RWPE1 (cell line): ENCODE measurements around the gene TYMP.

Experiments
- CTCF ChIA-PET: fragments of 350-600 bp; sonication (Branson Sonifier 250); formaldehyde crosslinking; extraction: SDS; loops from one replicate; lab custom pipeline; 2021; lab: Yijun Ruan, JAX
- POLR2A ChIA-PET: fragments of 400-600 bp; formaldehyde crosslinking; extraction: SDS; loops from one replicate; lab custom pipeline; 2020; ENCODE audit warnings: antibody characterized with exemption; ENCODE audit not compliant: low non-redundant PET; lab: Yijun Ruan, JAX
- DNase-seq: peaks from one replicate; pipeline ENCODE4 v3.0.0; 2012; ENCODE audit warnings: low spot score
- H3K27ac ChIP-seq: fragments of 450-650 bp; 2 replicates; pipeline ENCODE4 v1.5.1; 2017
- TF ChIP-seq, protein P1 (sequence below): fragments of 450-650 bp; conservative IDR thresholded peaks from 2 replicates; pipeline ENCODE4 v1.5.1; 2017; ENCODE audit warnings: low read depth, mild to moderate bottlenecking

TYMP gene

GRCh38 chr22:50532824-50533796 is 3.3 kb upstream of the TYMP start:
- DNase-seq, result no peak
- peak overlapping the region; percentile 97 for H3K27ac ChIP-seq
- POLR2A ChIA-PET, result no interaction called here
- CTCF ChIA-PET, result no interaction called here
- TF ChIP-seq, protein P1, sequence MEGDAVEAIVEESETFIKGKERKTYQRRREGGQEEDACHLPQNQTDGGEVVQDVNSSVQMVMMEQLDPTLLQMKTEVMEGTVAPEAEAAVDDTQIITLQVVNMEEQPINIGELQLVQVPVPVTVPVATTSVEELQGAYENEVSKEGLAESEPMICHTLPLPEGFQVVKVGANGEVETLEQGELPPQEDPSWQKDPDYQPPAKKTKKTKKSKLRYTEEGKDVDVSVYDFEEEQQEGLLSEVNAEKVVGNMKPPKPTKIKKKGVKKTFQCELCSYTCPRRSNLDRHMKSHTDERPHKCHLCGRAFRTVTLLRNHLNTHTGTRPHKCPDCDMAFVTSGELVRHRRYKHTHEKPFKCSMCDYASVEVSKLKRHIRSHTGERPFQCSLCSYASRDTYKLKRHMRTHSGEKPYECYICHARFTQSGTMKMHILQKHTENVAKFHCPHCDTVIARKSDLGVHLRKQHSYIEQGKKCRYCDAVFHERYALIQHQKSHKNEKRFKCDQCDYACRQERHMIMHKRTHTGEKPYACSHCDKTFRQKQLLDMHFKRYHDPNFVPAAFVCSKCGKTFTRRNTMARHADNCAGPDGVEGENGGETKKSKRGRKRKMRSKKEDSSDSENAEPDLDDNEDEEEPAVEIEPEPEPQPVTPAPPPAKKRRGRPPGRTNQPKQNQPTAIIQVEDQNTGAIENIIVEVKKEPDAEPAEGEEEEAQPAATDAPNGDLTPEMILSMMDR, result no peak

DNA sequence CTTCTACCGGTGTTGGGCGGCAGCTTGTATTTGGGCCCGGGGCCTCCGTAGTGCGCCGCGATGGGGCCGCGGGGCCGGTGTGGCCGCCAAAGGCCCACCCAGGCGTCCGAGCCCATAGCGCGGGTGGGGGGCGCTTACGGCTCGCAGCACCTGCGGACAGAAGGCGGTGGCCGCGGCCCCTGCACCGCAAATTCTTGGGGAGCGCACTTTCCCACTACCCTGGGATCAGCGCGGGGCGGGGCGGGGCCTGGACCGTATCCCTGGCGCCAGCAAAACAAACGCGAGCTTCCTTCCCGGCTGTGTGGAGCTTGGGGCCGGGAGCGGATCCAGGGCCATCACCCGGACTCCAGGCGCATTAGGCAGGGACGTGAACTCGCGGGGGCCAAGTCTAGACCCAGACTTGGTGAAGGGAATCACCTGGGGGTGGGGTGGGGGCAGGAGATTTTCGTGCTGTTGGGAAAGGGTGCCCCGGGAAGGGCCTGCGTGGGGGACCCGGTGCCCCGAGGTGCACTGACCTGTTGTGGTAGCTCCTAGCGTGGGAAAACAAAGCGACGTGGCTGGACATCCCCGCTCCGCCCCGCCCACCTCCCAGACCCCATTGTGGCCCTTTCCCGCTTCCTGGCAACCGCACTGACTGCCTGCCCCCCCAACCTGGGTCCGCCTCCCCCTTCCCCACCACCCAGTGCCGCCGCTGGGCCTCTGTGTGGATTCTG is 2.3 kb upstream of the TYMP start:
- ChIA-PET POLR2A (interaction anchor here (0.6 to 1.3 kb wide), 4 partner anchors 14 to 34 kb away, joined by 3 to 11 read pairs (median 6); partner anchors contain the start of genes KLHDC7B and SYCE3), CTCF (interaction anchor here (0.6 to 1.0 kb wide), 3 partner anchors 31 to 89 kb away, joined by 3 to 4 read pairs (median 3); partner anchors contain the start of gene SYCE3)
- TF ChIP-seq, protein P1, result no peak
- H3K27ac ChIP-seq, result peak overlapping the region; percentile 97
- DNase-seq, result no peak

DNA sequence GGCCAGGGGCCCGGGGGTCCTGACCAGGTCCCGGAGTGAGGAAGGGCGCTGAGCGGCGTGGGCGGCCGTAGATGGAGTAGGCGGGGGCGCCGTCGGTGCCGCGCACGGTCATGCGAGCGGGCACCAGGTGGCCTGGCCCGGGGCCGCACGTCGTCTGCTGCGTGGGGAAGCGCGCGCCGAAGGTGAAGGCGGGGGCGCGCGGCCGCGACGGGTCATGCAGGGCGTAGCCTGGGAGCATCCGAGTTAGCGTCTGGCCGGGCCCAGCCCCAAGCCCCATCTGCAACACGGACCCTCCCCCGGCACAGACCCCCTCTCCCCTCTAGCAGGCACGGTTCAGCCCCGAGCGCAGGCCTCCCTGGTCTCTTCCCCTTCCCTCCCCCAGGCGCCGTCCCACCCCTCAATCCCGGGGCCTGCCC is 1.7 kb upstream of the TYMP start:
- H3K27ac ChIP-seq, result peak overlapping the region; percentile 97
- ChIA-PET POLR2A (interaction anchor here (0.6 to 1.3 kb wide), 4 partner anchors 14 to 35 kb away, joined by 3 to 11 read pairs (median 6); partner anchors contain the start of genes KLHDC7B and SYCE3), CTCF (interaction anchor here (1.0 kb wide), 1 partner anchor 31 kb away, joined by 4 read pairs; the partner anchor contains the start of gene SYCE3)
- DNase-seq, result no peak
- TF ChIP-seq, protein P1, result no peak

DNA sequence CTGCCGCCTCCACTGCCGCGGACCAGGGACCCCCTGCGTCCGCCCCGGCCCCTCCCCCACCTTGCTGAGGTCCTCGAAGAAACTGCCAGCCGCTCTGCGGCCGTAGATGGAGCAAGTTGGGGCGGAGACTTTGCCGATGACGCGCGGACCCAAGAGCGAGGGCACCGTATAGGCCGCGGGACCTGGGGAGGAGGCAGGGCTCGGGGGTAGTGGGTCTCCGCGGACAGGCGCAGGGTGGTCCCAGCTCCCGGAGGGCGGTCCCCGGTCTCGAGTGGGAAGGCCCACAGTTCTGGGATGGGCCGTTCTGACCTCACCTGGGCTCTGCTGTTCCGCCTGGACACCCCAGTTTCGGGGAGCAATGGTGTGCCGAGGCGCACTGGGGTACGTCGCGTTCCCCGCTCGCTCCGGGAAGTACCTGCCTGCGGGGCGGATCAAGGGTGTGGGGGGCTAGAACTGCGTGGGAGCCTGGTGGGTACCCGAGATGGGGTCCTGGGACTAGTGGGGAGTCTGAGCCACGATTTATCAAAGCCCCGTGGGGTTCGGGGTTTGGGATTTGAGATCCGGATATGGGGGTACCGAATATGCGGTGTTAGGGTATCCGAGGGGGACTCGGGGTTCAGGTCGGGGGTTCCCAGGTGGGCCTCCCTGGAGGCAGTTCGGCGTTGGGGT is 1.2 kb upstream of the TYMP start:
- peak overlapping the region; percentile 97 for H3K27ac ChIP-seq
- TF ChIP-seq, protein P1, result no peak
- DNase-seq, result no peak
- ChIA-PET CTCF (no interaction called here), POLR2A (interaction anchor here (0.6 to 1.3 kb wide), 3 partner anchors 20 to 32 kb away, joined by 3 to 11 read pairs (median 8); partner anchors contain the start of gene SYCE3)

DNA sequence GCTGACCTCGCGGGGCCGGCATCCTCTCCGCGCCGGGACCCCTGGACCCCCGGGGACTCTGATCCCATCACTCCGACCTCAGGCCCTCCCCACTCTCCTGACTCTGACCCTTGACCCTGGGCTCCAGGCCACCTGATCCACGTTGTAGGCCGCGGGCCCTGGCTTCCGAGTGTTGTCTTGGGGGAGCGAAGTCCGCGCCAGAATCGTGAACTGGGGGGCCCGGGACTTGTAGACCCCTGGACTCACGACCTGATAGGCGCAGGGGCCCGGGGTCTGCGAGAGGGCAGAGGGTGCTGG is 716 bp upstream of the TYMP start:
- H3K27ac ChIP-seq, result peak overlapping the region; percentile 97
- POLR2A ChIA-PET, result interaction anchor here (0.6 kb wide), 1 partner anchor 32 kb away, joined by 3 read pairs; the partner anchor contains the start of gene SYCE3
- TF ChIP-seq, protein P1, result no peak
- DNase-seq, result no peak
- CTCF ChIA-PET, result no interaction called here
